Parathyroid adenoma (tissue), 2 donors: ENCODE measurements around the gene GAS1.

Source experiments
- H2AFZ ChIP-seq: fragments of 300-600 bp; sonication (generic); one replicate; pipeline ENCODE4 v1.7.0; 2017; ENCODE audit warnings: antibody characterized with exemption, mild to moderate bottlenecking
- H3K27ac ChIP-seq: fragments of 300-600 bp; sonication (generic); one replicate; pipeline ENCODE4 v1.7.0; 2017
- H3K27me3 ChIP-seq: fragments of 300-600 bp; sonication (generic); one replicate; pipeline ENCODE4 v1.7.0; 2017; ENCODE audit warnings: low read length; ENCODE audit not compliant: control insufficient read depth, insufficient read depth
- H3K36me3 ChIP-seq: fragments of 300-600 bp; sonication (generic); one replicate; pipeline ENCODE4 v1.7.0; 2017; ENCODE audit warnings: low read length; ENCODE audit not compliant: control insufficient read depth, insufficient read depth
- H3K4me1 ChIP-seq: fragments of 300-600 bp; sonication (generic); one replicate; pipeline ENCODE4 v1.7.0; 2017; ENCODE audit warnings: control low read depth
- H3K4me2 ChIP-seq: fragments of 300-600 bp; sonication (generic); one replicate; pipeline ENCODE4 v1.7.0; 2017; ENCODE audit warnings: low read length
- H3K4me3 ChIP-seq: fragments of 300-600 bp; sonication (generic); one replicate; pipeline ENCODE4 v1.7.0; 2017; ENCODE audit warnings: low read depth, low read length
- H3K79me2 ChIP-seq: fragments of 300-600 bp; sonication (generic); one replicate; pipeline ENCODE4 v1.7.0; 2017; ENCODE audit warnings: control low read depth
- H3K9ac ChIP-seq: fragments of 300-600 bp; sonication (generic); one replicate; pipeline ENCODE4 v1.7.0; 2017; ENCODE audit warnings: mild to moderate bottlenecking
- H3K9me3 ChIP-seq: fragments of 300-600 bp; sonication (generic); one replicate; pipeline ENCODE4 v1.7.0; 2017; ENCODE audit warnings: low read length; ENCODE audit not compliant: control insufficient read depth
- CTCF ChIP-seq: fragments of 300-600 bp; sonication (generic); IDR thresholded peaks from one replicate; pipeline ENCODE4 v1.7.0; 2017; ENCODE audit warnings: antibody characterized with exemption, mild to moderate bottlenecking
- donor health status: primary hyperparathyroidism.

Gene GAS1

GRCh38 chr9:86987900-86988299 lies 40.6 kb upstream of the GAS1 start:
- Histone ChIP-seq H3K27ac (no peak overlapping the region), H3K4me1 (no peaks in the 10 kb centered on the region), H3K9me3 (no peaks in the 10 kb centered on the region), H3K27me3 (no peaks in the 10 kb centered on the region), H3K9ac (no peak overlapping the region), H3K79me2 (no peaks in the 10 kb centered on the region), H3K36me3 (no peaks in the 10 kb centered on the region), H2AFZ (no peak overlapping the region), H3K4me2 (no peak overlapping the region), H3K4me3 (no peak overlapping the region)
- TF ChIP-seq CTCF, result no peak

GRCh38 chr9:86985132-86985647 lies 37.9 kb upstream of the GAS1 start:
- no peak overlapping the region for H2AFZ ChIP-seq
- H3K79me2 ChIP-seq, result no peaks in the 10 kb centered on the region
- H3K4me1 ChIP-seq, result no peaks in the 10 kb centered on the region
- no peaks in the 10 kb centered on the region for H3K9me3 ChIP-seq
- no peaks in the 10 kb centered on the region for H3K27me3 ChIP-seq
- no peak overlapping the region for H3K9ac ChIP-seq
- no peak for TF ChIP-seq CTCF
- H3K36me3 ChIP-seq, result no peaks in the 10 kb centered on the region
- H3K4me3 ChIP-seq, result no peak overlapping the region
- H3K27ac ChIP-seq, result no peak overlapping the region
- no peak overlapping the region for H3K4me2 ChIP-seq

GRCh38 chr9:86983620-86984259 lies 36.4 kb upstream of the GAS1 start:
- H3K79me2 ChIP-seq, result no peaks in the 10 kb centered on the region
- no peak overlapping the region for H2AFZ ChIP-seq
- no peak overlapping the region for H3K27ac ChIP-seq
- H3K36me3 ChIP-seq, result no peaks in the 10 kb centered on the region
- no peak overlapping the region for H3K9ac ChIP-seq
- H3K9me3 ChIP-seq, result no peaks in the 10 kb centered on the region
- TF ChIP-seq CTCF, result no peak
- H3K4me2 ChIP-seq, result no peak overlapping the region
- no peak overlapping the region for H3K4me3 ChIP-seq
- H3K27me3 ChIP-seq, result no peaks in the 10 kb centered on the region
- H3K4me1 ChIP-seq, result no peaks in the 10 kb centered on the region

GRCh38 chr9:86983249-86983619 lies 35.9 kb upstream of the GAS1 start:
- H3K4me1 ChIP-seq, result no peaks in the 10 kb centered on the region
- no peaks in the 10 kb centered on the region for H3K36me3 ChIP-seq
- no peak overlapping the region for H3K9ac ChIP-seq
- H3K27me3 ChIP-seq, result no peaks in the 10 kb centered on the region
- H3K79me2 ChIP-seq, result no peaks in the 10 kb centered on the region
- no peak for TF ChIP-seq CTCF
- H3K4me3 ChIP-seq, result no peak overlapping the region
- no peak overlapping the region for H3K4me2 ChIP-seq
- H3K27ac ChIP-seq, result no peak overlapping the region
- H2AFZ ChIP-seq, result no peak overlapping the region
- no peaks in the 10 kb centered on the region for H3K9me3 ChIP-seq

GRCh38 chr9:86980802-86981201 lies 33.5 kb upstream of the GAS1 start:
- no peaks in the 10 kb centered on the region for H3K4me1 ChIP-seq

More at GRCh38 chr9:86980802-86981201, 33.5 kb upstream of the GAS1 start:
- Histone ChIP-seq H3K4me3 (no peak overlapping the region), H3K79me2 (no peaks in the 10 kb centered on the region), H3K9me3 (no peaks in the 10 kb centered on the region), H2AFZ (no peak overlapping the region), H3K27ac (no peak overlapping the region), H3K9ac (no peak overlapping the region), H3K27me3 (no peaks in the 10 kb centered on the region), H3K4me2 (no peak overlapping the region), H3K36me3 (no peaks in the 10 kb centered on the region)
- no peak for TF ChIP-seq CTCF
